PFSK-1 (cell line): Measurements from ENCODE around the gene ZNF718.

Experiments
- FOXP2 ChIP-seq: optimal IDR thresholded peaks from 2 replicates; pipeline ENCODE3; 2011; ENCODE audit warnings: borderline replicate concordance, control low read depth, inconsistent platforms; ENCODE audit not compliant: insufficient read depth; ENCODE audit errors: extremely low read length, extremely low read depth
- POLR2AphosphoS5 ChIP-seq: IDR thresholded peaks from 2 replicates; pipeline ENCODE4 v1.6.1; 2012; ENCODE audit warnings: low read depth, mild to moderate bottlenecking, control low read depth, low read length, moderate library complexity
- REST ChIP-seq, 2 experiments: IDR thresholded peaks; 2 replicates each; pipeline versions ENCODE4 v1.6.1 to v1.8.0; 2011 to 2012; ENCODE audit warnings: low read depth in 2 of 2, low read length in 2 of 2, control low read depth in 1 of 2, inconsistent platforms in 1 of 2, mild to moderate bottlenecking in 1 of 2, moderate library complexity in 1 of 2; ENCODE audit not compliant: insufficient read depth in 1 of 2
- SIN3A ChIP-seq: IDR thresholded peaks from 2 replicates; pipeline ENCODE4 v1.6.1; 2012; ENCODE audit warnings: mild to moderate bottlenecking, low read length, moderate library complexity, borderline replicate concordance; ENCODE audit not compliant: insufficient read depth
- TAF1 ChIP-seq: IDR thresholded peaks from 2 replicates; pipeline ENCODE4 v1.6.1; 2012; ENCODE audit warnings: low read length, control low read depth, borderline replicate concordance; ENCODE audit not compliant: insufficient read depth

The ZNF718 gene

GRCh38 chr4:107083-107443 lies 17.2 kb upstream of the ZNF718 start:
- no peak for TF ChIP-seq REST (IDR thresholded peaks at IDR 0.05; ENCODE audit: insufficient read depth in 1 of 2, low read depth in 2 of 2, low read length in 2 of 2)
- no peak for TF ChIP-seq SIN3A
- no peak for TF ChIP-seq FOXP2
- TF ChIP-seq TAF1: no peak
- TF ChIP-seq POLR2AphosphoS5: no peak

- TF ChIP-seq FOXP2 (no peak), REST (IDR thresholded peaks at IDR 0.05; ENCODE audit: insufficient read depth in 1 of 2, low read depth in 2 of 2, low read length in 2 of 2) (no peak), SIN3A (no peak), POLR2AphosphoS5 (no peak), TAF1 (no peak)
Observed at GRCh38 chr4:107444-108429, 16.6 kb upstream of the ZNF718 start.

GRCh38 chr4:112771-113170 lies 11.5 kb upstream of the ZNF718 start:
- TF ChIP-seq FOXP2 (no peak), POLR2AphosphoS5 (no peak), REST (IDR thresholded peaks at IDR 0.05; ENCODE audit: insufficient read depth in 1 of 2, low read depth in 2 of 2, low read length in 2 of 2) (no peak), SIN3A (no peak), TAF1 (no peak)

GRCh38 chr4:113732-114131 lies 10.6 kb upstream of the ZNF718 start:
- TF ChIP-seq POLR2AphosphoS5 (no peak), SIN3A (no peak), FOXP2 (no peak), TAF1 (no peak), REST (IDR thresholded peaks at IDR 0.05; ENCODE audit: insufficient read depth in 1 of 2, low read depth in 2 of 2, low read length in 2 of 2) (no peak)
